AG20443 (cell line): ENCODE results near the gene FARSB.

Source experiments
- DNase-seq: peaks from one replicate; pipeline ENCODE4 v3.0.0; 2012; ENCODE audit warnings: low spot score, mixed read lengths

FARSB gene

DNA sequence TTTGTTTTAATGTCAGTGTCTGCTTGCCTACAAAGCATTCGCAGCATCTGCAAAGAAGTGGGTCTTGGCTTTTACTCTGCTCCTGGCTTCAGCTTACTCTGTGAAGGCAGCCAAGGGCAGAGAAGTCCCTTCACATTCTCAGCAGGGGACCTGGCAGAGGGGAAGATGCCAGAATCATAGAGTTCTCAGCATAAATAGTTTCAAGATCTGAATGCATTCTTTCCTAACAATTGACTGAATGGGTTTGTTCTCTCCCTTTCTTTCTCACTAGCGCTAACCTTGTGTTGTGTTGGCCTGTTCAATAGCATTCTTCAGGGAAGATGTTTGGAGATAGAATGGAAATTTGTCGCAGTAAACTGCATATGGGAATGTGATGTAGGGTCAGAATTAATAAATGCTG is 106.9 kb downstream of the FARSB start:
- no peak for DNase-seq

DNA sequence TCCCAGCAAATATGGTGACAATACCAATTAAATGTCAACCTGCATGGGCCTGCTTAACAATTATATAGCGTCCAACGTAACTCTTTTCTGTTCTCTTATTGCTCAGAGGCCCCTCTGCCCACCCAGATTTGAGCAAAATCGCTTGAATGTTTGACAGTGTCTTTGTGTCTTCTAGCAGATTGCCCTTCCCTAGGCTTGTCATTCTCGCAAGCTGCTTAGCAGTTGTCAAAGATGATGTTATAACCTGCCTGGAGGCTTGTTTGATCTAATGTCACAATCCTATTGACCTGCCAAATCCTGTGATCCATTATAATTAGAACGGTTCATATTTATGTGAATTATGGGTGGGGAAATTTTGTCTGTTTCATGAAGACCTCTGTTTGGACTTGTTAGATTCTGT is 108.8 kb downstream of the FARSB start:
- DNase-seq, result no peak

DNA sequence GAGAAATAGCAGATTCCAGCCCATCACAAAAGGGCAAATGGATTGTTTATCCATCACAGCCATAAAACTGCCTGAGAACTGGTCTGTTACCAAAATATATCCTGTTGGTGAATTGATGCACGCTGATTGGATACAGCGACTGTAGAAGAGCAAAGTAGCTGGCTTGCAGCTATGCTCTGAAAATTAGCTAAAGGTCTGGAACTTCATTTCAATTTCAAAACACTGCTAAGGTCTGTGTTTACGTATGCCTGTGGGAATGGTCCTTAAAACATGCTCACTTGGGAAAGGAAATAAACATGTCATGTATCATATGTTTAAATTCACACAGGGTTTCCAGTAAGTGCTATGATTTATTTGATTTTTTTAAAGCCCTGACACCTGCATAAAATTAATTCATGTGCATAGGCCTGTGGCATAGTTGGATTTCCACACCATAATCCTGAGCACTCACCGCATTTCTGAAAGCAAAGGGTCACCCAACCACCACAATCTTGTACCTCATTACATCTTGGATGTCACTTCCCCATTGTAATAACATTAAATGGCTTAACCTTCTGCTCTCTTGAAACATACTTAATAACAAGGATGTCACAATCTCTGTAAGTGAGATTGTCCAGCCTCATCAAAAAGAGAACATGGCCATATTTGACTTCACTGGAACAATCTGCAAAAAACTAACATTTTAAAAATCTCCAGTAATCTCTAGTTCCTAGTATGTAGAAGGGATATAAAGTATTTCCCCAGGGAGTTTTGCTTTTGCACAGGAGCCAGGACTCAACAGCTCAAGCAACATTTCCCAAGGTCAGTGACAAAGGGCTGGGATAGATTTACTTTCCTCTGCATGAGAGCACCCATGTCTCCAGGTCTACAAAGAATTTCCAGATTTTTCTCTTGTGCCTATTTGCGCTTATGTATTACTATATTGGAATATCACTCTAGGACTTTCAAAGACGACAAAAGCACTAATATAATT is 109.8 kb downstream of the FARSB start:
- DNase-seq, result no peak

DNA sequence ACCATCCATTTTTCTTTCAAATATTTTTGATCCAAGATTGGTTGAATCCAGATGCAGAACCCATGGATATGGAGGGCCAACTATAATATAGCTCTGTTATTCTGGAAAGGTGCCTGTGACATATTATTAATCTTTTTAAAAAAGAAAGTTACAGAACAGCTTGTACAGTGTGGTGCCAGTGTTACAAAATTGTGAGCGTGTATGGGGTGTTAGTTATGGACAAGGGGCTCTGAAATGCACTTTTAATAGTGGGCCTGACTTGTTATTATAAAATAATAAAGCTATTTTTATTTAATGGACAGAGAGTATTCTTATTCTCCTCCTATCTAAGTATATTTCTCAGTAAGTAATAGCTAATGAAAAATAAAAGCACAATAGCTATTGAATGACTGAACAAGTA is 111.2 kb downstream of the FARSB start:
- DNase-seq, result no peak

DNA sequence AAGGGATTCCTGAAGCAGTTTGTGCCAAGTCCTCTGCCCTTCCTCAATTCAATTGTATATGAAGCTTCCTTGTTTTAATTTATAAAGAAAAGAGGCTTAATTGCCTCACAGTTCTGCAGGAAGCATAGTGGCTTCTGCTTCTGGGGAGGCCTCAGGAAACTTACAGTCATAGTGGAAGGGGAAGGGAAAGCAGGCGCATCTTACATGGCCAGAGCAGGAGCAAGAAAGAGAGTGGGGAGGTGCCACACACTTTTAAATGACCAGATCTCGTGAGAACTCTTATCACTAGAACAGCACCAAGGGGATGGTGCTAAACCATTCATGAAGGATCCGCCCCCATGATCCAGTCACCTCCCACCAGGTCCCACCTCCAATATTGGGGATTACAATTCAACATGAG is 117.4 kb downstream of the FARSB start:
- DNase-seq, result no peak

DNA sequence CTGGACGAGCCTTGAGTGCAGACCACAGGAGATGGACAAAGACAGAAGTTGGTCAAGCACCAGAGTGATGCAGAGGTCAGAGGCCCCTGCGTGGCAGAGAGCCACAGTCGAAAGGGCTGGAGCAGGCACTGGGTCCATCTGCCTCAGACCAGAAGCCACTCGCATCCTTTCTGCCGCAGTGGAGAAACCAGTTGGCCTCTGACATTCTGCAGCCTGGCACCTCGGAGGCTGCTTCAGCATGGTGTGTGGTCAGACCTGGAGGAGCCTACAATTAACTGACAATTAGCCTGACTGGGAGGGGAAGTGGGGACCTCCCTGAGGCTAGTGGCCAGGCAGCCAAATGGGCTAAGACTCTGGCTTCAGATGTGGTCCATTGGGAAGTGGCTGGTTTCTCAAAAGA is 120.4 kb downstream of the FARSB start:
- no peak for DNase-seq

DNA sequence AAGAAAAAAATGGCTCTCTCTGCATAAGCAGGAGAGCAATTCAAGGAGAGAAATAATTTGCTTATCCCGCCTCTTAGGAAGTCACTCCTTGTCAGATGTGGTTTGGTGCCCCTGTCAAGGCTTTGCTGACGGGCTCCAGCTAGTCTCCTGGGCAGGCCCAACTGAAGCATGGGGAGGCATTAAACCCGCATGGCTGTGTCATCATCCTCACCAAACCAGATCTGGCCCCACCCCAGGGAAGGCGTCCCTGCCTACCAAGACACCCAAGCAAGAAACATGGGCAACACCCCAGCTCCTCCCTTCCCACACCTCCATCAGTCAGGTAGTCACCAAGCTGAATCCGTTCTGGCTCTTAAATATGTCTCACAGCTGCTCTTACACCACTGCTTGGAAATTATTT is 123.6 kb downstream of the FARSB start:
- no peak for DNase-seq

DNA sequence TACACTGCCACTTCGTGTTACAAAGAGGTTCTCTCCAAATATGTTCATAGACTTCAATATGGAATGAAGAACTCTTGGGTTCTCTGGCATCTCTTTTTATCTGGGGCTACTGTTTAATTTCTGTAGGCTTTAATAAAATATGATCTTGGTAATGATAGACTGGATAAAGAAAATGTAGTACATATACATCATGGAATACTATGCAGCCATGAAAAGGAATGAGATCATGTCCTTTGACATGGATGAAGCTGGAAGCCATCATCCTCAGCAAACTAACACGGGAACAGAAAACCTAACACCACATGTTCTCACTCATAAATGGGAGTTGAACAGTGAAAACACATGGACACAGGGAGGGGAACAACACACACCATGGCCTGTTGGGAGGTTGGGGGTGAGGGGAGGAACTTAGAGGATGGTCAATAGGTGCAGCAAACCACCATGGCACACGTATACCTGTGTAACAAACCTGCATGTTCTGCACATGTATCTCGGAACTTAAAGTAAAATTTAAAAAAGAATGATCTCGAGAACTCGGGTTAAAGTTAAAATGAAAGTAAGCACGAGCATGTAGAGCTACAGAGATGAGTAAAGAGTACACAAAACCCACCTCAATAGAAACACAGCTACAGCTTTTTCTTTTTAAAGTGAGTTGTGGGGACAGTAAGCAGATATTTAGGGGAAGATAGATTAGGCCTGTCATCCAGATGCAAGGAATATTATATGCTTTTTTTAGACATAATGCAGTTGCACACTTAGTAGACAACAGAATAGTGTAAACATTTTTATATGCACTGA is 129.2 kb downstream of the FARSB start:
- DNase-seq, result no peak

DNA sequence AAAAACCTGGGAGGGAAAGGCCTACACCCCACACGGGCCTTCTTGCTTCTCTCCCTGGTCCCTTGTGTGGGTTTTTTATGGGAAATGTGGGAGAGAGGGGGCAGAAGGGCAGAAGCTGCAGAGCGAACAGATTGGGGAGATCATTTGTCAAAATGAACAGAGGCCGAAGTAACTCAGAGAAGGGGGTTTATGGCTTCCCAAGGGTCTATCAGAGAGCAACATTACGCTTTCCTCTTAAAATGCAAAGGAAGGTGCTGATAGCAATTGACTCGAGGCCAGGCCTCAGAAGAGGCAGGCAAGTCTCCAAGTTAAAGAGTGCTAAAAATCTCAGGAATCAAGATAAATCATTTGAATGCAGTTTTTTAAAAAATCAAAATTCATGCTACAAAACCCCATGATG is 130.1 kb downstream of the FARSB start:
- DNase-seq, result no peak

DNA sequence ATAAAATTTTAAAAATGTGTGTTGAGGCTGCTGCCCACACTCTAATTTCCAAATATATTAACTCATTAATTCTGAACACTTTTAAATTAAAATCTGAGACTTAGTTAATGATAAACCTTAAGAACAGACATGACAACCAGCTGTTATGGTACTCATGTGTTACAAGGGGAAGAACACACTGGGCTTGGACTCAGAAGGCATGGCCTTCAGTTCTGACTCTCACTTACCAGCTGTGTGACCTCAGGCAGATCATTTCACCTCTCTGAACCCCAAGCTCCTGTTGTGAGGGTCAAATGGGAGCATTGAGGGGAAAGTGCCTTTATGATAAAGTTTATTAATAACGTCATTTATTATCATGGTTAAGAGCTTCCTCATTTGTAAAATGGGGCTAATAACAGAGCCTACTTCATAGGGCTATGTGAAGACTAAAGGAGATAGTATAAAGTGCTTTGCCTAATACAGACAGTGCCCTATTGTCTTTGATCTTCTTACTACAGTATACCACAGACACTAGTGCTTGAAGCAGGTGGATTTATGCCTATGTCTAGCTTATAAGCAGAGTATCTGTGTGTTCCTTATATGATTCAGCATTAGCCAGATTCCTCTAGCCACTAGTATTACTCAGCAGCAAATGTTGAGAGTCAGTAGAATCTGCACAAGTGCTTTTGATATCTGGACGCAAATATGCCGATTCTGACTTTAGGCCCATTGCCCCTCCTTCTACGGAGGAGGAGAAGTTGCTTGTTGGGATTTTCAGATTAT is 131.9 kb downstream of the FARSB start:
- DNase-seq, result no peak

DNA sequence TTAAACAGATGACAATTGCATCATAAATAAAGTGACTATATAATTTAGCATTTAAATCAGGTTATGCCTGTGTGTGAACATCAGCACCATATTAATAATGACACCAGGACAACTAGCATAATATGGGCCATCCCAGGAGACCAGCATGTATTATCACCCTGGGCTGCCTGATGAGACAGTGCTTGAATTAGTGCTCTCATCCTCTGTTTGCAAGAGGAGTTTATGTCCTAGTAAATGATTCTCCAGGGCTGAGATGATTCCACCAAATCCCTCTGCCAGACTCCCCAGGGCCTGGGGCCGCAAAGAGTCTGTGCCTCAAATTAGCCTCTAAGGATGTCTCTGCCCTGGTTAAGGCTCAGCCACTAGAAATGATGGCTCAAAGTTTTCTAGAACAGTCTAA is 133.8 kb downstream of the FARSB start:
- DNase-seq, result no peak

DNA sequence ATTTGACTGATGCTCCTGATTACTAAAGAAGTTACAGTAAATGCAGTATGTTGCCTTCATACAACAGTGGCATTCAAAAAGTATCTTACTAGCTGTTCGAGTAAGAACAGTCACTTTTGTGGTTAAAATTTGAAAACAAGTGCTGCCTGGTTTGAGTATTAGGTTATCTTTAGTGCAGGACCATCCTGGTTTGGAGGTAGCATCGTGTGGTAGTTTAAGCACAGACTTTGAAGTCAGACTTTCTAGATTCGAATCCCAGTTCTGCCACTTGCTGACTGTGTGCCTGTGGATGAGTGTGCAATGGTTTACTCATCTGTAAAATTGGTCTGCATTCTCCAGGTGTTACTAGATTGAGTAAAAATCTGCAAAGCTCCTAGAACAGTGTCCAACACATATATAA is 134.8 kb downstream of the FARSB start:
- DNase-seq, result no peak
